ENCODE results near the gene CMSS1. TPM values are rescaled to one million over a fixed set of nuclear protein-coding genes. Genes with fewer than 3 reads are reported as not detected.

CMSS1 gene
- polyA plus RNA-seq, 1 of the 3 experiments (the other 2 are of a cell fraction) = 9.1 TPM

DNA sequence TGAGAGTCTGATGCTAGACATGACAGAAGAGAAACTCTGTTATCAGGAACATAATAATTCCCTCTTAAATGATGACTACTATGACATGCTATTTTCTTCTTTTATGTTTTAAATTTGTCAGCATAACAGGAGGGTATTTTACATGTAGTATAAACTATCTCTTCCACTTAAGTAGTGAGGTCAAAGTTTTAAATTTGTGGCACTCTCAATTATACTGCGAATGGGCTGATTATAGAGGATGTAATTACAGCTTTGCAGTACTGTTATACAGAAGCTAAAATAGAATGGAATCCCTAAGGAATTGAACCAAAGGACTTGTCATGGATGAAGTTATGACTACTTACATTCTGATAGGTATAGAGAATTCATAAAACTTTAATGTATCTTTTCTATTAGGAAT, 34.3 kb downstream of the CMSS1 start:
- no peak for DNase-seq
- H3K79me2 ChIP-seq (ENCODE audit: insufficient read depth) = peaks cover 83% of the 10 kb centered on the region
- CTCF ChIA-PET = interaction anchor here (2.2 kb wide), 1 partner anchor 8 kb away, joined by 14 read pairs; no protein-coding TSS in a partner anchor

DNA sequence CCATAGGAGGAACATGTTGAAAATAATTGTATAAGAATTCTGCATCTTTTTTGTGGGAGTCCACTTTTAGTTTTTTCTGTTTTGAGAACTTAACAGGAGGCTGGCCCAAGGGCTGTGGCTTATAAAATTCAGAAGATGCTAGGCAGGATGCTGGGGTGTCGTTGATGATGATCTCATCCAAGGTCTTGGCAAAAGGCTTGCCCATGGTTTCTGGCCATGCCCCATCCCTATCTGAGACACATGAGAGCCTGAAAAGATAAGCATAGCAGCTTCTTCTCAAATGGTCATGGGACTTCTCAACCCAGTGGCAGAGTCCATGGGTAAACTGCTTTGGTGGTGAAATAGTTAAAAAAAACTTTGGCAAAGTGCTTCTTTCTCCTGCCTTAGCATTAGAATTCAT, 35.2 kb downstream of the CMSS1 start:
- H3K36me3 ChIP-seq (replicated peaks in 1 of 2; ENCODE audit: control insufficient read depth in 1 of 2, insufficient read depth in 2 of 2, low read length in 1 of 2) = peaks cover 38 to 44% of the 10 kb centered on the region in 2 experiments
- CTCF ChIA-PET = interaction anchor here (2.2 kb wide), 1 partner anchor 9 kb away, joined by 14 read pairs; no protein-coding TSS in a partner anchor
- H3K79me2 ChIP-seq (ENCODE audit: insufficient read depth) = peaks cover 84% of the 10 kb centered on the region

More for the DNA sequence above, 34.3 kb downstream of the CMSS1 start:
- H2AFZ ChIP-seq (ENCODE audit: low read depth) = no peak overlapping the region
- TF ChIP-seq, protein P1, sequence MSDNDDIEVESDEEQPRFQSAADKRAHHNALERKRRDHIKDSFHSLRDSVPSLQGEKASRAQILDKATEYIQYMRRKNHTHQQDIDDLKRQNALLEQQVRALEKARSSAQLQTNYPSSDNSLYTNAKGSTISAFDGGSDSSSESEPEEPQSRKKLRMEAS (IDR thresholded peaks at IDR 0.05; ENCODE audit: low read depth) = no peak
- TF ChIP-seq TAF1 (IDR thresholded peaks at IDR 0.05; ENCODE audit: borderline replicate concordance, low read depth, low read length) = no peak
- no peak for TF ChIP-seq MEF2A (IDR thresholded peaks at IDR 0.05; ENCODE audit: borderline replicate concordance, low read depth)
- TF ChIP-seq MXI1 (IDR thresholded peaks at IDR 0.05; ENCODE audit: low read depth, low read length) = no peak
- no peak for TF ChIP-seq TEAD4 (IDR thresholded peaks at IDR 0.05; ENCODE audit: borderline replicate concordance, insufficient read depth)
- TF ChIP-seq CHD2 (IDR thresholded peaks at IDR 0.05; ENCODE audit: low read length, partially characterized antibody) = no peak
- TF ChIP-seq JUND (IDR thresholded peaks at IDR 0.05) = no peak
- TF ChIP-seq TCF12 (IDR thresholded peaks at IDR 0.05) = no peak
- no peaks in the 10 kb centered on the region; a peak in 2 of 4 replicates for H3K4me1 ChIP-seq (ENCODE audit: control insufficient read depth in 1 of 2, insufficient read depth in 2 of 2, low read depth in 1 of 2, low read length in 1 of 2)
- H3K9ac ChIP-seq = no peak overlapping the region
- no peaks in the 10 kb centered on the region for H3K9me2 ChIP-seq
- no peak overlapping the region for H3K4me2 ChIP-seq
- no peaks in the 10 kb centered on the region for H4K20me1 ChIP-seq (ENCODE audit: insufficient read depth)
- H3K9me3 ChIP-seq = no peaks in the 10 kb centered on the region
- H3K27ac ChIP-seq (ENCODE audit: low read depth in 2 of 2, low read length in 1 of 2) = no peak overlapping the region
- POLR2A ChIA-PET = no interaction called here
- no peak overlapping the region for H3K4me3 ChIP-seq (ENCODE audit: low read depth in 2 of 2, low read length in 1 of 2)
- WGBS (ENCODE audit: low lambda C conversion rate) = 100% methylated on average over 1 of the region's 1 CpG
- H3F3A ChIP-seq (replicated peaks; ENCODE audit: insufficient read depth) = peaks cover 15% of the 10 kb centered on the region
- H3K36me3 ChIP-seq (replicated peaks in 1 of 2; ENCODE audit: control insufficient read depth in 1 of 2, insufficient read depth in 2 of 2, low read length in 1 of 2) = peaks cover 30 to 51% of the 10 kb centered on the region in 2 experiments
- no peaks in the 10 kb centered on the region for H3K27me3 ChIP-seq (ENCODE audit: insufficient read depth)

More for the DNA sequence above, 35.2 kb downstream of the CMSS1 start:
- no peak overlapping the region for H3K9ac ChIP-seq
- H3K9me2 ChIP-seq = no peaks in the 10 kb centered on the region
- H3K4me2 ChIP-seq = no peak overlapping the region
- H2AFZ ChIP-seq (ENCODE audit: low read depth) = no peak overlapping the region
- H3K27me3 ChIP-seq (ENCODE audit: insufficient read depth) = no peaks in the 10 kb centered on the region
- no peaks in the 10 kb centered on the region for H4K20me1 ChIP-seq (ENCODE audit: insufficient read depth)
- no peak for DNase-seq
- H3K27ac ChIP-seq (ENCODE audit: low read depth in 2 of 2, low read length in 1 of 2) = no peak overlapping the region
- WGBS (ENCODE audit: low lambda C conversion rate) = 87% methylated on average over 1 of the region's 1 CpG
- H3K4me3 ChIP-seq (ENCODE audit: low read depth in 2 of 2, low read length in 1 of 2) = no peak overlapping the region
- H3F3A ChIP-seq (replicated peaks; ENCODE audit: insufficient read depth) = peaks cover 10% of the 10 kb centered on the region
- no peaks in the 10 kb centered on the region; a peak in 2 of 4 replicates for H3K4me1 ChIP-seq (ENCODE audit: control insufficient read depth in 1 of 2, insufficient read depth in 2 of 2, low read depth in 1 of 2, low read length in 1 of 2)
- POLR2A ChIA-PET = no interaction called here
- H3K9me3 ChIP-seq = no peaks in the 10 kb centered on the region
- TF ChIP-seq NRF1 (IDR thresholded peaks at IDR 0.05; ENCODE audit: low read depth, low read length) (no peak), TEAD4 (IDR thresholded peaks at IDR 0.05; ENCODE audit: borderline replicate concordance, insufficient read depth) (no peak), RAD21 (IDR thresholded peaks at IDR 0.05; ENCODE audit: low read length) (no peak), SIN3A (IDR thresholded peaks at IDR 0.05; ENCODE audit: borderline replicate concordance, low read depth, low read length) (no peak), EZH2phosphoT487 (IDR thresholded peaks at IDR 0.05; ENCODE audit: borderline replicate concordance, low read depth) (no peak), SMC3 (IDR thresholded peaks at IDR 0.05; ENCODE audit: low read depth, low read length) (no peak), FOXM1 (IDR thresholded peaks at IDR 0.05; ENCODE audit: low read depth) (no peak), PBX3 (IDR thresholded peaks at IDR 0.05) (no peak)
- TF ChIP-seq, protein P2, sequence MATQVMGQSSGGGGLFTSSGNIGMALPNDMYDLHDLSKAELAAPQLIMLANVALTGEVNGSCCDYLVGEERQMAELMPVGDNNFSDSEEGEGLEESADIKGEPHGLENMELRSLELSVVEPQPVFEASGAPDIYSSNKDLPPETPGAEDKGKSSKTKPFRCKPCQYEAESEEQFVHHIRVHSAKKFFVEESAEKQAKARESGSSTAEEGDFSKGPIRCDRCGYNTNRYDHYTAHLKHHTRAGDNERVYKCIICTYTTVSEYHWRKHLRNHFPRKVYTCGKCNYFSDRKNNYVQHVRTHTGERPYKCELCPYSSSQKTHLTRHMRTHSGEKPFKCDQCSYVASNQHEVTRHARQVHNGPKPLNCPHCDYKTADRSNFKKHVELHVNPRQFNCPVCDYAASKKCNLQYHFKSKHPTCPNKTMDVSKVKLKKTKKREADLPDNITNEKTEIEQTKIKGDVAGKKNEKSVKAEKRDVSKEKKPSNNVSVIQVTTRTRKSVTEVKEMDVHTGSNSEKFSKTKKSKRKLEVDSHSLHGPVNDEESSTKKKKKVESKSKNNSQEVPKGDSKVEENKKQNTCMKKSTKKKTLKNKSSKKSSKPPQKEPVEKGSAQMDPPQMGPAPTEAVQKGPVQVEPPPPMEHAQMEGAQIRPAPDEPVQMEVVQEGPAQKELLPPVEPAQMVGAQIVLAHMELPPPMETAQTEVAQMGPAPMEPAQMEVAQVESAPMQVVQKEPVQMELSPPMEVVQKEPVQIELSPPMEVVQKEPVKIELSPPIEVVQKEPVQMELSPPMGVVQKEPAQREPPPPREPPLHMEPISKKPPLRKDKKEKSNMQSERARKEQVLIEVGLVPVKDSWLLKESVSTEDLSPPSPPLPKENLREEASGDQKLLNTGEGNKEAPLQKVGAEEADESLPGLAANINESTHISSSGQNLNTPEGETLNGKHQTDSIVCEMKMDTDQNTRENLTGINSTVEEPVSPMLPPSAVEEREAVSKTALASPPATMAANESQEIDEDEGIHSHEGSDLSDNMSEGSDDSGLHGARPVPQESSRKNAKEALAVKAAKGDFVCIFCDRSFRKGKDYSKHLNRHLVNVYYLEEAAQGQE (IDR thresholded peaks at IDR 0.05; ENCODE audit: low read depth, low read length) = no peak
- TF ChIP-seq, protein P1 (IDR thresholded peaks at IDR 0.05; ENCODE audit: low read depth) = no peak
- TF ChIP-seq, protein P3, sequence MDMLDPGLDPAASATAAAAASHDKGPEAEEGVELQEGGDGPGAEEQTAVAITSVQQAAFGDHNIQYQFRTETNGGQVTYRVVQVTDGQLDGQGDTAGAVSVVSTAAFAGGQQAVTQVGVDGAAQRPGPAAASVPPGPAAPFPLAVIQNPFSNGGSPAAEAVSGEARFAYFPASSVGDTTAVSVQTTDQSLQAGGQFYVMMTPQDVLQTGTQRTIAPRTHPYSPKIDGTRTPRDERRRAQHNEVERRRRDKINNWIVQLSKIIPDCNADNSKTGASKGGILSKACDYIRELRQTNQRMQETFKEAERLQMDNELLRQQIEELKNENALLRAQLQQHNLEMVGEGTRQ (IDR thresholded peaks at IDR 0.05; ENCODE audit: borderline replicate concordance, low read depth, low read length) = no peak

Measured in SK-N-SH (cell line).